HFFc6 (cell line): ENCODE measurements around the gene PES1. TPM values are rescaled to one million over a fixed set of nuclear protein-coding genes. Genes with fewer than 3 reads are reported as not detected.
"Not testable (repeated sequence)": the region's sequence is repeated elsewhere in the genome, so short reads cannot be mapped to it uniquely, and the experiment has no call there.

Source experiments
- DNase-seq: peaks from one replicate; pipeline ENCODE4 v3.0.0-alpha.2; 2018
- H3K27ac Mint-ChIP-seq: 2 replicates; pipeline ENCODE4 v1.8.0; 2020; ENCODE audit warnings: mild to moderate bottlenecking, mixed read lengths
- H3K27me3 Mint-ChIP-seq: 2 replicates; pipeline ENCODE4 v1.8.0; 2021; ENCODE audit warnings: mild to moderate bottlenecking, moderate library complexity, mixed read lengths; ENCODE audit not compliant: insufficient read depth
- H3K36me3 Mint-ChIP-seq: 2 replicates; pipeline ENCODE4 v1.8.0; 2021; ENCODE audit warnings: low read depth, mixed read lengths
- H3K4me1 Mint-ChIP-seq: 2 replicates; pipeline ENCODE4 v1.8.0; 2020; ENCODE audit warnings: low read depth, mixed read lengths
- H3K4me3 Mint-ChIP-seq: 2 replicates; pipeline ENCODE4 v1.8.0; 2020; ENCODE audit warnings: mild to moderate bottlenecking, moderate library complexity, mixed read lengths
- H3K9me3 Mint-ChIP-seq: 2 replicates; pipeline ENCODE4 v1.8.0; 2020; ENCODE audit warnings: mild to moderate bottlenecking, mixed read lengths
- CTCF ChIP-seq: fragments of 200-600 bp; sonication (generic); IDR thresholded peaks from 2 replicates; pipeline ENCODE4 v1.5.0; 2021; ENCODE audit warnings: antibody characterized with exemption, mild to moderate bottlenecking
- total RNA-seq, 6 experiments: library from RNA; stranded (reverse); fragmentation: NEBNext Ultra II Directional; extraction: Animal tissue kit (Norgen Biotek cat#: 25700); gene quantifications; 2 replicates in 1 of 6; 3 replicates in 5 of 6; pipeline ENCODE4 v1.2.3, GENCODE V29; 2021

PES1 gene
- total RNA-seq, 6 experiments from 2014 or later = 81.8 to 110 (median 86.9) TPM

GRCh38 chr22:30626413-30626812 is 34.7 kb upstream of the PES1 start:
- no peak for TF ChIP-seq CTCF

GRCh38 chr22:30619909-30620308 is 28.2 kb upstream of the PES1 start:
- not testable (repeated sequence) for H3K4me1 Mint-ChIP-seq, H3K9me3 Mint-ChIP-seq, H3K4me3 Mint-ChIP-seq, H3K27me3 Mint-ChIP-seq, H3K36me3 Mint-ChIP-seq, H3K27ac Mint-ChIP-seq, DNase-seq

More at GRCh38 chr22:30626413-30626812, 34.7 kb upstream of the PES1 start:
- H3K36me3 Mint-ChIP-seq = no peaks in the 10 kb centered on the region
- H3K27me3 Mint-ChIP-seq = peaks cover under 1% of the 10 kb centered on the region
- H3K4me1 Mint-ChIP-seq = no peaks in the 10 kb centered on the region
- H3K27ac Mint-ChIP-seq = no peak overlapping the region
- no peaks in the 10 kb centered on the region for H3K9me3 Mint-ChIP-seq
- DNase-seq = no peak
- H3K4me3 Mint-ChIP-seq = no peak overlapping the region

GRCh38 chr22:30617819-30618218 is 26.1 kb upstream of the PES1 start:
- H3K9me3 Mint-ChIP-seq = no peaks in the 10 kb centered on the region
- H3K27ac Mint-ChIP-seq = no peak overlapping the region
- H3K27me3 Mint-ChIP-seq = peaks cover 7% of the 10 kb centered on the region
- no peak overlapping the region for H3K4me3 Mint-ChIP-seq
- H3K4me1 Mint-ChIP-seq = no peaks in the 10 kb centered on the region
- DNase-seq = no peak
- TF ChIP-seq CTCF = no peak
- H3K36me3 Mint-ChIP-seq = no peaks in the 10 kb centered on the region

GRCh38 chr22:30615543-30615954 is 23.8 kb upstream of the PES1 start:
- Mint-ChIP-seq H3K27me3 (no peaks in the 10 kb centered on the region; the same call in 1 of the 2 replicates), H3K36me3 (no peaks in the 10 kb centered on the region), H3K4me1 (peaks cover 11% of the 10 kb centered on the region), H3K27ac (no peak overlapping the region), H3K4me3 (no peak overlapping the region), H3K9me3 (no peaks in the 10 kb centered on the region)
- no peak for DNase-seq
- TF ChIP-seq CTCF = no peak

GRCh38 chr22:30614879-30615278 is 23.2 kb upstream of the PES1 start:
- Mint-ChIP-seq H3K4me3 (no peak overlapping the region), H3K27ac (no peak overlapping the region), H3K36me3 (no peaks in the 10 kb centered on the region), H3K9me3 (no peaks in the 10 kb centered on the region), H3K4me1 (peaks cover 18% of the 10 kb centered on the region), H3K27me3 (no peaks in the 10 kb centered on the region; the same call in 1 of the 2 replicates)
- no peak for DNase-seq
- no peak for TF ChIP-seq CTCF

- no peaks in the 10 kb centered on the region; the same call in 1 of the 2 replicates for H3K27me3 Mint-ChIP-seq
- H3K36me3 Mint-ChIP-seq = no peaks in the 10 kb centered on the region
- H3K9me3 Mint-ChIP-seq = no peaks in the 10 kb centered on the region
- TF ChIP-seq CTCF = no peak
- no peak overlapping the region for H3K27ac Mint-ChIP-seq
- H3K4me3 Mint-ChIP-seq = no peak overlapping the region
- no peak for DNase-seq
- peaks cover 24% of the 10 kb centered on the region for H3K4me1 Mint-ChIP-seq
These were observed 22.6 kb upstream of the PES1 start for GRCh38 chr22:30614268-30614667.
